Endodermal cell (in vitro differentiated cells): ENCODE results near the gene FOXN4. TPM values are rescaled to one million over a fixed set of nuclear protein-coding genes. Genes with fewer than 3 reads are reported as not detected.

Experiments
- DNase-seq: peaks from one replicate; pipeline ENCODE4 v3.0.0-alpha.2; 2017
- H3K27ac ChIP-seq: 2 replicates; pipeline ENCODE4 v1.5.1; 2013; ENCODE audit warnings: mild to moderate bottlenecking, low read depth, low read length, moderate library complexity
- H3K27me3 ChIP-seq: 2 replicates; pipeline ENCODE4 v1.6.1; 2013; ENCODE audit warnings: mild to moderate bottlenecking, low read length, moderate library complexity; ENCODE audit not compliant: insufficient read depth, control insufficient read depth, poor library complexity, severe bottlenecking
- H3K36me3 ChIP-seq: 2 replicates; pipeline ENCODE4 v1.7.0; 2013; ENCODE audit warnings: mild to moderate bottlenecking, low read length, moderate library complexity; ENCODE audit not compliant: control insufficient read depth, insufficient read depth
- H3K4me1 ChIP-seq: one replicate; pipeline ENCODE4 v1.7.0; 2013; ENCODE audit warnings: low read length; ENCODE audit not compliant: control insufficient read depth, insufficient read depth
- H3K4me3 ChIP-seq: 2 replicates; pipeline ENCODE4 v1.5.1; 2013; ENCODE audit warnings: mild to moderate bottlenecking, low read length, moderate library complexity
- H3K9ac ChIP-seq: 2 replicates; pipeline ENCODE4 v1.6.1; 2013; ENCODE audit warnings: mild to moderate bottlenecking, low read length, moderate library complexity; ENCODE audit not compliant: poor library complexity, severe bottlenecking; ENCODE audit errors: extremely low read depth
- H3K9me3 ChIP-seq: 2 replicates; pipeline ENCODE4 v1.6.1; 2013; ENCODE audit warnings: mild to moderate bottlenecking, low read length, moderate library complexity; ENCODE audit not compliant: control insufficient read depth
- H3K27ac Mint-ChIP-seq: 2 replicates; pipeline ENCODE4 v1.8.0; 2020; ENCODE audit warnings: mixed read lengths
- H3K27me3 Mint-ChIP-seq: 2 replicates; pipeline ENCODE4 v1.8.0; 2021; ENCODE audit warnings: mild to moderate bottlenecking, mixed read lengths; ENCODE audit not compliant: insufficient read depth
- H3K36me3 Mint-ChIP-seq: 2 replicates; pipeline ENCODE4 v1.8.0; 2020; ENCODE audit warnings: low read depth, mixed read lengths
- H3K4me1 Mint-ChIP-seq: 2 replicates; pipeline ENCODE4 v1.8.0; 2020; ENCODE audit warnings: mixed read lengths
- H3K4me3 Mint-ChIP-seq: 2 replicates; pipeline ENCODE4 v1.8.0; 2020; ENCODE audit warnings: mild to moderate bottlenecking, moderate library complexity, mixed read lengths
- H3K9me3 Mint-ChIP-seq: 2 replicates; pipeline ENCODE4 v1.8.0; 2020; ENCODE audit warnings: mild to moderate bottlenecking, mixed read lengths
- WGBS, 2 experiments: methylation state at CpG; one replicate each; pipeline versions ENCODE4 v1.1.5 to v1.1.7; 2013; ENCODE audit warnings: missing lambda C conversion rate in 2 of 2, mixed read lengths in 1 of 2; ENCODE audit not compliant: insufficient coverage in 1 of 2, insufficient read length in 1 of 2; 5-methylcytosine and 5-hydroxymethylcytosine counted together
- total RNA-seq, 2 donors: library from RNA; stranded (reverse); fragmentation: NEBNext Ultra II Directional in 1 of 2; extraction: Animal tissue kit (Norgen Biotek cat#: 25700) in 1 of 2; gene quantifications; 2 replicates in 1 of 2; 3 replicates in 1 of 2; pipeline ENCODE4 v1.2.1, GENCODE V29; 2021
- TF ChIP-seq, protein P1 (sequence below): fragments of 200-600 bp; sonication (generic); conservative IDR thresholded peaks from 2 replicates; pipeline ENCODE4 v1.5.0; 2021; ENCODE audit warnings: antibody characterized with exemption, mild to moderate bottlenecking

Gene FOXN4
- total RNA-seq, 2 donors from 2014 or later = 0.20 to 0.55 TPM

DNA sequence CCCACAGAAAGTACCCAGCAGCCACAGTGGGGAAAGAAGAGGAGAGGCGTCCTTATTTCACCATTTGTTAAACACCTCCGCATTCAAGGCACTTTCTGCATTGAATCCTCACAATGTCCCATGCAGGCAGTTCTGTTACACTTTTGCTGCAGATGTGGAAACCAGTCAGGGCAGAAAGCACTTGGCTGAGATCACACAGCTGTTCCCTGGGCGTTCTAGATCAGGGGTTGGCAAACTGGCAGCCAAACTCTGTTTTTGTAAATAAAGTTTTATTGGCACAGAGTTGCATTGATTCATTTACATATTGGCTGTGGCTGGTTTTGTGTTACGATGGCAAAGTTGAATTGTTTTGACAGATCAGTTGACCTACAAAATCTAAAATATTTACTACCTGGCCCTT lies 20.1 kb downstream of the FOXN4 start:
- no peak overlapping the region for H3K4me3 ChIP-seq
- 38 to 80% methylated on average over 1 to 4 of the region's 4 CpGs for WGBS, 2 experiments
- no peak for DNase-seq
- H3K36me3 ChIP-seq = no peaks in the 10 kb centered on the region
- no peak overlapping the region for H3K9ac ChIP-seq
- no peak overlapping the region for H3K27ac ChIP-seq
- no peaks in the 10 kb centered on the region for H3K27me3 ChIP-seq
- TF ChIP-seq, protein P1, sequence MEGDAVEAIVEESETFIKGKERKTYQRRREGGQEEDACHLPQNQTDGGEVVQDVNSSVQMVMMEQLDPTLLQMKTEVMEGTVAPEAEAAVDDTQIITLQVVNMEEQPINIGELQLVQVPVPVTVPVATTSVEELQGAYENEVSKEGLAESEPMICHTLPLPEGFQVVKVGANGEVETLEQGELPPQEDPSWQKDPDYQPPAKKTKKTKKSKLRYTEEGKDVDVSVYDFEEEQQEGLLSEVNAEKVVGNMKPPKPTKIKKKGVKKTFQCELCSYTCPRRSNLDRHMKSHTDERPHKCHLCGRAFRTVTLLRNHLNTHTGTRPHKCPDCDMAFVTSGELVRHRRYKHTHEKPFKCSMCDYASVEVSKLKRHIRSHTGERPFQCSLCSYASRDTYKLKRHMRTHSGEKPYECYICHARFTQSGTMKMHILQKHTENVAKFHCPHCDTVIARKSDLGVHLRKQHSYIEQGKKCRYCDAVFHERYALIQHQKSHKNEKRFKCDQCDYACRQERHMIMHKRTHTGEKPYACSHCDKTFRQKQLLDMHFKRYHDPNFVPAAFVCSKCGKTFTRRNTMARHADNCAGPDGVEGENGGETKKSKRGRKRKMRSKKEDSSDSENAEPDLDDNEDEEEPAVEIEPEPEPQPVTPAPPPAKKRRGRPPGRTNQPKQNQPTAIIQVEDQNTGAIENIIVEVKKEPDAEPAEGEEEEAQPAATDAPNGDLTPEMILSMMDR = no peak
- H3K9me3 ChIP-seq = no peaks in the 10 kb centered on the region
- Mint-ChIP-seq H3K27ac (no peak overlapping the region), H3K4me3 (no peak overlapping the region), H3K4me1 (no peaks in the 10 kb centered on the region), H3K9me3 (no peaks in the 10 kb centered on the region), H3K27me3 (no peaks in the 10 kb centered on the region), H3K36me3 (no peaks in the 10 kb centered on the region)
- H3K4me1 ChIP-seq = no peaks in the 10 kb centered on the region

DNA sequence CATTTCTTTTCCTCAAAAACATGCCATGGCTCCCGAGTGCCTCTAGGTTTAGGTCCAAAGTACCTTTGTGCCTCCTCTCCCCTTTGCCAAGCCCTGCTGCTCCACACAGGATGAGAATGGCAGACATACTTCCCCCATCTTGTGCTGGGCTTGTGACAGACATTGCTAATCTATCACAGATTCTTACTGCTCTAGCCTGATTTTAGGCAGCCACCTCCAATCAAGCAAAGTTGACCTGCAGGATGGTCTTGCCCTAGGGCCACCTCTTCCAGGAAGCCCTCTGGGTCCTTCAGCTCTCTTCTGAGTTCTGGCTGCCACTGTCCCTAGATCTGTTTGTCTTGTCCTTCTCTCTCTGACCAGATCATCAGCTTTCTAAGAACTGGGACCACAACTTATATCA lies 20.5 kb downstream of the FOXN4 start:
- Mint-ChIP-seq H3K4me3 (no peak overlapping the region), H3K9me3 (no peaks in the 10 kb centered on the region), H3K27ac (no peak overlapping the region), H3K4me1 (no peaks in the 10 kb centered on the region), H3K36me3 (no peaks in the 10 kb centered on the region), H3K27me3 (no peaks in the 10 kb centered on the region)
- 87 to 92% methylated on average over 1 of the region's 1 CpG for WGBS, 2 experiments
- no peak overlapping the region for H3K9ac ChIP-seq
- H3K27ac ChIP-seq = no peak overlapping the region
- H3K4me3 ChIP-seq = no peak overlapping the region
- H3K4me1 ChIP-seq = no peaks in the 10 kb centered on the region
- H3K27me3 ChIP-seq = no peaks in the 10 kb centered on the region
- no peaks in the 10 kb centered on the region for H3K36me3 ChIP-seq
- DNase-seq = no peak
- H3K9me3 ChIP-seq = no peaks in the 10 kb centered on the region
- TF ChIP-seq, protein P1 = no peak

DNA sequence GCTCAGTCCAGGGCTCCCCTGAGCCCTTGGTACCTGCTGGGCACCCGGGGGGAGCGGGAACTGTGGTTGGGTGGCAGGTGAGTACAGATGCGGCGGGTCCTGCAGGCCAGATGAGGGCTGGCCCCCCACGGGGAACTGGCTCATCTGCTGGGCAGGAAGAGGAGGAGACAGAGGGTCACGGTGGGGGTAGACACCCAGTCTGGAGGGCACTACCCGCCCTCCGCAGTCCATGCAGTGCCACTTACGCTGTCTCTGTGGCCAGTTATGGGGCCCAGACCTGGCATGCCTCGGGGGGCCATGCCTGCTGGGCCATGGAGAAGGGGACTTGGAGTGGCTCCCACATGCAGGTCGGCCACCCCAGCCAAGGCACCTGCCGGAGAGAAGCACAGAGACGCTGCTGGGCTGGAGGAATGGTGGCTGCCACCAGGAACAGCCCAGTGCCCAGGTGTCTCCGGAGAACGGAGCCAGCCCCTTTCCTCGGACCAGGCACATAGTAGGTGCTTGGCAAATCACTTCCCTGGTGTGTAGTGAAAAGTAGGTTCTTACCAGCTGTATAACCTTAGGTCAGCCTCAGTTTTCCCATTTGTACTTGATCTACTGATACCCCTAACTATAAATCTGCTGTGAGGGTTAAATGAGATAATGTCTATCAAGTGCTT lies 21.1 kb downstream of the FOXN4 start:
- H3K36me3 ChIP-seq = no peaks in the 10 kb centered on the region
- no peaks in the 10 kb centered on the region for H3K4me1 ChIP-seq
- H3K27me3 ChIP-seq = no peaks in the 10 kb centered on the region
- Mint-ChIP-seq H3K4me3 (no peak overlapping the region), H3K4me1 (no peaks in the 10 kb centered on the region), H3K9me3 (no peaks in the 10 kb centered on the region), H3K27me3 (no peaks in the 10 kb centered on the region), H3K27ac (no peak overlapping the region), H3K36me3 (no peaks in the 10 kb centered on the region)
- no peak overlapping the region for H3K27ac ChIP-seq
- H3K9ac ChIP-seq = no peak overlapping the region
- 94 to 97% methylated on average over 10 to 16 of the region's 16 CpGs for WGBS, 2 experiments
- no peak for DNase-seq
- TF ChIP-seq, protein P1 = no peak
- no peaks in the 10 kb centered on the region for H3K9me3 ChIP-seq
- H3K4me3 ChIP-seq = no peak overlapping the region
